Measurements from ENCODE around the gene SLC9C1.

DNA sequence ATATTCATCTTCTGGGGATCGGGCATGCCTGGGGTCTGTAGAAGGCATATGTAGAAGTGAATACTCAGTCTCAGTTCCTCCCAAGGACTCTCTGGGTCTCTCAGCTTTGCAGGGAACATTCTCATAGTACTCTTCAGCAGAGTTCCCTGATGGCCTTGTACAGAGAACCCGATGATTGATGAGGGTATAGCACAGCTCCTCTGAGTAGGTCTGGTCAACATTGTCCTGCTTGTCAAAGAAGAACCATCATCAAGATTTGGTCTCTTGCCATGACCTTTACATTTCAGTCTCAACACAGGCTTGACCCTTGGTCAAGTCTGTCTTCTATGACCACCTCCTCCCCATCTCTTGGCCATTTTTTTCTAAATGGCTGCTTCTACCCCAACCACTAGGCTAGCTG lies 170.5 kb downstream of the SLC9C1 start:
- TF ChIP-seq CTCF (IDR thresholded peaks at IDR 0.05) (no peak), ZFX (IDR thresholded peaks at IDR 0.05; ENCODE audit: borderline replicate concordance) (no peak)

Data from 22Rv1 (cell line).